K562 (cell line): Measurements from ENCODE around the gene SMIM8. TPM values are rescaled to one million over a fixed set of nuclear protein-coding genes. Genes with fewer than 3 reads are reported as not detected.

Source experiments
- ARID4B ChIP-seq: sonication (generic); formaldehyde crosslinking; IDR thresholded peaks from 2 replicates; pipeline ENCODE4 v1.8.0; 2022; ENCODE audit warnings: mild to moderate bottlenecking, missing genetic modification reagents
- CBFA2T3 ChIP-seq: fragments of 450-650 bp; IDR thresholded peaks from 2 replicates; pipeline ENCODE4 v1.6.1; 2017
- CCNT2 ChIP-seq: IDR thresholded peaks from 2 replicates; pipeline ENCODE4 v1.6.1; 2011; ENCODE audit warnings: borderline replicate concordance, low read depth, mild to moderate bottlenecking, moderate library complexity, mixed read lengths, low read length; ENCODE audit not compliant: insufficient read length; ENCODE audit errors: extremely low read depth
- CREM ChIP-seq: IDR thresholded peaks from 2 replicates; pipeline ENCODE4 v1.6.1; 2014; ENCODE audit warnings: antibody characterized with exemption, low read depth
- DMBX1 ChIP-seq: fragments of 250-450 bp; sonication (Bioruptor Pico); IDR thresholded peaks from 2 replicates; pipeline ENCODE4 v1.8.0; 2022; ENCODE audit warnings: inconsistent platforms, mild to moderate bottlenecking, moderate library complexity, borderline replicate concordance
- ETV6 ChIP-seq, 3 experiments: fragments of 150-350 bp in 1 of 3; sonication (generic) in 1 of 3; formaldehyde crosslinking in 1 of 3; IDR thresholded peaks; 2 replicates each; pipeline versions ENCODE4 v1.6.1 to v1.8.0; 2014 to 2022; ENCODE audit warnings: borderline replicate concordance in 2 of 3, low read depth in 2 of 3, antibody characterized with exemption in 1 of 3, low read length in 1 of 3, mild to moderate bottlenecking in 1 of 3, missing genetic modification reagents in 1 of 3
- HEY1 ChIP-seq: fragments of 250-450 bp; sonication (Bioruptor Pico); IDR thresholded peaks from 2 replicates; pipeline ENCODE4 v1.5.0; 2020; ENCODE audit warnings: mild to moderate bottlenecking, moderate library complexity, borderline replicate concordance
- JUNB ChIP-seq: fragments of 450-650 bp; formaldehyde crosslinking; conservative IDR thresholded peaks from 2 replicates; pipeline ENCODE4 v1.4.0; 2020; ENCODE audit warnings: mild to moderate bottlenecking
- JUND ChIP-seq, 2 experiments: IDR thresholded peaks; 2 replicates in 1 of 2; 3 replicates in 1 of 2; pipeline ENCODE4 v1.6.1; 2011; ENCODE audit warnings: borderline replicate concordance in 2 of 2, low read depth in 2 of 2, low read length in 2 of 2, improper control_type of control experiment in 1 of 2, missing biosample characterization in 1 of 2, missing genetic modification characterization in 1 of 2, missing genetic modification reagents in 1 of 2
- NFIC ChIP-seq: fragments of 450-650 bp; IDR thresholded peaks from 2 replicates; pipeline ENCODE4 v1.6.1; 2017; ENCODE audit warnings: mild to moderate bottlenecking, inconsistent platforms
- PHTF2 ChIP-seq: fragments of 250-450 bp; sonication (Bioruptor Pico); IDR thresholded peaks from 2 replicates; pipeline ENCODE4 v1.5.0; 2021; ENCODE audit warnings: mild to moderate bottlenecking
- PML ChIP-seq: IDR thresholded peaks from 2 replicates; pipeline ENCODE4 v1.6.1; 2012; ENCODE audit warnings: low read length, inconsistent platforms
- PPARD ChIP-seq: fragments of 250-450 bp; sonication (Bioruptor Pico); IDR thresholded peaks from 2 replicates; pipeline ENCODE4 v1.8.0; 2022; ENCODE audit warnings: inconsistent platforms, mild to moderate bottlenecking, moderate library complexity
- PTTG1 ChIP-seq: fragments of 450-650 bp; IDR thresholded peaks from 2 replicates; pipeline ENCODE4 v1.6.1; 2016; ENCODE audit warnings: low read depth, mild to moderate bottlenecking, missing genetic modification characterization, missing compliant biosample characterization
- SIN3B ChIP-seq: fragments of 450-650 bp; IDR thresholded peaks from 2 replicates; pipeline ENCODE4 v1.6.1; 2017; ENCODE audit warnings: low read depth, mild to moderate bottlenecking, moderate library complexity
- TAF9B ChIP-seq: fragments of 450-650 bp; IDR thresholded peaks from 2 replicates; pipeline ENCODE4 v1.6.1; 2018; ENCODE audit warnings: mild to moderate bottlenecking; ENCODE audit not compliant: partially characterized antibody
- TCF3 ChIP-seq: sonication (generic); formaldehyde crosslinking; IDR thresholded peaks from 2 replicates; pipeline ENCODE4 v1.4.0; 2020; ENCODE audit warnings: mild to moderate bottlenecking, missing genetic modification reagents
- VEZF1 ChIP-seq: fragments of 200-800 bp; sonication (Bioruptor generic); IDR thresholded peaks from 2 replicates; pipeline ENCODE4 v1.6.1; 2017; ENCODE audit warnings: missing genetic modification characterization, missing compliant biosample characterization
- ZNF184 ChIP-seq: sonication (generic); formaldehyde crosslinking; IDR thresholded peaks from 2 replicates; pipeline ENCODE4 v1.5.0; 2020; ENCODE audit warnings: missing genetic modification reagents
- ZNF253 ChIP-seq: fragments of 250-450 bp; sonication (Bioruptor Pico); conservative IDR thresholded peaks from 2 replicates; pipeline ENCODE4 v1.6.1; 2021; ENCODE audit warnings: mild to moderate bottlenecking
- ZNF282 ChIP-seq: sonication (generic); formaldehyde crosslinking; IDR thresholded peaks from 2 replicates; pipeline ENCODE4 v1.8.1; 2023; ENCODE audit warnings: missing genetic modification reagents
- ZNF311 ChIP-seq: fragments of 250-450 bp; sonication (Bioruptor Pico); IDR thresholded peaks from 2 replicates; pipeline ENCODE4 v1.4.0; 2020; ENCODE audit warnings: mild to moderate bottlenecking, moderate library complexity
- ZNF57 ChIP-seq: fragments of 450-650 bp; formaldehyde crosslinking; IDR thresholded peaks from 2 replicates; pipeline ENCODE4 v1.4.0; 2020; ENCODE audit warnings: mild to moderate bottlenecking, moderate library complexity
- ZNF778 ChIP-seq: fragments of 450-650 bp; formaldehyde crosslinking; IDR thresholded peaks from 2 replicates; pipeline ENCODE4 v1.4.0; 2020; ENCODE audit warnings: mild to moderate bottlenecking, moderate library complexity
- polyA plus RNA-seq, 8 experiments: library from polyadenylated mRNA; depleted of rRNA in 4 of 8; stranded (reverse) in 5 of 8; unstranded in 3 of 8; fragments of >200 nt; fragmentation: Nextera tagmentation in 2 of 8; fragmentation: Illumina TruSeq in 1 of 8; extraction: Ambion mirVana in 2 of 8; extraction: Trizol in 1 of 8; gene quantifications; 2 replicates each; pipeline versions ENCODE4 v1.2.1 to v1.2.3, GENCODE V29; 2011 to 2014; ENCODE audit warnings: inconsistent platforms in 1 of 8, missing spikeins in 1 of 8
- total RNA-seq, 7 experiments: library from RNA; depleted of rRNA in 6 of 7; stranded (reverse); fragments of >200 nt in 6 of 7; fragmentation: Illumina TruSeq in 2 of 7; extraction: Trizol in 2 of 7; gene quantifications; 2 replicates each; pipeline versions ENCODE4 v1.2.1 to v1.2.3, GENCODE V29; 2011 to 2021; ENCODE audit warnings: low replicate concordance in 1 of 7

Gene SMIM8
- total and polyA plus RNA-seq, 9 of the 15 experiments (the other 6 are each of a cell fraction or from before 2014, with no cell fraction given) = 8.3 to 53.7 (median 15.1) TPM

GRCh38 chr6:87364602-87365252 lies 42.3 kb downstream of the SMIM8 start (continued):
- TF ChIP-seq PML = peak; percentile 87
- TF ChIP-seq SIN3B = no peak
- peak; percentile 27; the same call in 1 of the 2 replicates for TF ChIP-seq CREM
- TF ChIP-seq DMBX1 (CRISPR knock-in tag) = no peak
- no peak for TF ChIP-seq ZNF778 (CRISPR knock-in tag)
- TF ChIP-seq CBFA2T3 = peak; percentile 95
- TF ChIP-seq NFIC = peak; percentile 70
- no peak for TF ChIP-seq ZNF253 (CRISPR knock-in tag)
- no peak for TF ChIP-seq ZNF311 (CRISPR knock-in tag)
- 0 out of 4 replicates have a peak, but pooled peaks of 1 of the 2 experiments have one; percentile 44 for TF ChIP-seq ETV6 (IDR thresholded peaks at IDR 0.05; ENCODE audit: borderline replicate concordance in 1 of 2, low read depth in 2 of 2, low read length in 1 of 2)
- no peak for TF ChIP-seq ETV6 (CRISPR knock-in tag; IDR thresholded peaks at IDR 0.05; ENCODE audit: borderline replicate concordance)
- no peak for TF ChIP-seq HEY1 (CRISPR knock-in tag)
- TF ChIP-seq TCF3 = peak; percentile 97
- TF ChIP-seq JUND (IDR thresholded peaks at IDR 0.05; ENCODE audit: borderline replicate concordance, low read depth, low read length) = peak; percentile 71; the same call in 1 of the 2 replicates
- peak; percentile 66; the same call in 1 of the 3 replicates for TF ChIP-seq JUND (tag; IDR thresholded peaks at IDR 0.05; ENCODE audit: borderline replicate concordance, low read depth, low read length)
- no peak for TF ChIP-seq JUNB (CRISPR knock-in tag)
- TF ChIP-seq PHTF2 (CRISPR knock-in tag) = no peak
- no peak for TF ChIP-seq ZNF184 (CRISPR knock-in tag)
- no peak for TF ChIP-seq ARID4B (CRISPR knock-in tag)
- no peak for TF ChIP-seq PPARD (CRISPR knock-in tag)
- TF ChIP-seq CCNT2 = peak; percentile 77
- no peak for TF ChIP-seq TAF9B
- TF ChIP-seq PTTG1 = no peak
- no peak for TF ChIP-seq ZNF282
- no peak for TF ChIP-seq ZNF57
- peak; percentile 44; the same call in 1 of the 2 replicates for TF ChIP-seq VEZF1 (CRISPR knock-in tag)
